ENCODE measurements around the gene ECI2. TPM values are rescaled to one million over a fixed set of nuclear protein-coding genes. Genes with fewer than 3 reads are reported as not detected.

The ECI2 gene, protein sequence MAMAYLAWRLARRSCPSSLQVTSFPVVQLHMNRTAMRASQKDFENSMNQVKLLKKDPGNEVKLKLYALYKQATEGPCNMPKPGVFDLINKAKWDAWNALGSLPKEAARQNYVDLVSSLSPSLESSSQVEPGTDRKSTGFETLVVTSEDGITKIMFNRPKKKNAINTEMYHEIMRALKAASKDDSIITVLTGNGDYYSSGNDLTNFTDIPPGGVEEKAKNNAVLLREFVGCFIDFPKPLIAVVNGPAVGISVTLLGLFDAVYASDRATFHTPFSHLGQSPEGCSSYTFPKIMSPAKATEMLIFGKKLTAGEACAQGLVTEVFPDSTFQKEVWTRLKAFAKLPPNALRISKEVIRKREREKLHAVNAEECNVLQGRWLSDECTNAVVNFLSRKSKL
- total RNA-seq (102 and 103 TPM in 2 replicates), polyA plus RNA-seq (114 TPM in 2 replicates)

DNA sequence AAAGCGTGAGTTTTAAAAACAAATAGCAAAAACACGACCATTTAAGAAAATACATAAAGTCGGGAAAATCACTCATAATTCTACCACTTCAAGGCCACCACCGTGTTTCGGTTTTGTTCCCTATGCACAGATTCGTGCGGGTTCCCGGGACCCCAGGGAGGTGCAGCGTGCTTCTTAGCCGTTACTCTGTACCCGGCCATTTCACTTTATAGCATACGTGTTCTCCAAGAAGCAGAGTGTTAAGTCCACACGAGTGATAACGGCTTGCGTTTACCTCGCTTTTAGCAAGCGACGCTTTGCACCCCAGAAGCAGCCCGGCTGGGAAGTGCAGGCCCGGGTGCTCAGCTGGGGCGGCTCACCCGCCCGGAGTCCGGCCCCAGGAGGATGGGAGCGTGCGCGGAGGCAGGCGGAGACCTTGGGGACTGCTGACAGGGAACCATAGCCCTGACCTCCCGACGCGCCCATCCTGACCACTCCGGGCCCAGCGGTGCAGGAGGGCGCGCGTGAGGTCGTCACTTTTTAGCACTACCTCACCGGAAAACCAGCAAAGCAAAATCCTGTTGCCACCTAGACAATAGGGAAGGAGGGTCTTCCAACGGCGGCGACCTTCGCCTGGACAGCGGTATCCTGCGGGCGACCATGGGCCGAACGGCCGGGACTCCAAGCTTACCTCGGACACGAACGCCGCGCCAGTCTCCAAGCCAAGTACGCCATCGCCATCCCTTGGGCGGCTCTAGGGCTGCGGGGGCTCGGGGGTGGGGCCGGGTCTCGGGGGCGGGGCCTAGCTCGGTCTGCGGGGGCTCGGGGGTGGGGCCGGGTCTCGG lies at the start of gene ECI2:
TSS of gene ECI2 (minus strand) at position 735 of the 824 bp plus-strand sequence. CDS start at position 720, 15 bp downstream.
- H3K27ac ChIP-seq, result peak within 1 kb of the TSS; percentile 93
- no peaks in the 10 kb centered on the region for H3K36me3 ChIP-seq (replicated peaks; ENCODE audit: insufficient read depth, low read depth)
- peak within 1 kb of the TSS; percentile 98 for H2AFZ ChIP-seq
- H3K4me3 ChIP-seq, result peak within 1 kb of the TSS; percentile 78
- no peaks in the 10 kb centered on the region for H3K27me3 ChIP-seq
- peak within 1 kb of the TSS; percentile 88 for H3K4me2 ChIP-seq
- peak; percentile 76 for DNase-seq (ENCODE audit: low spot score)
- WGBS (ENCODE audit: low lambda C conversion rate, missing lambda C conversion rate), result 2% methylated on average over 50 of the region's 66 CpGs
- peaks cover 41% of the 10 kb centered on the region for H3K79me2 ChIP-seq
- TF ChIP-seq EZH2 (IDR thresholded peaks at IDR 0.05; ENCODE audit: borderline replicate concordance) (no peak), EZH2phosphoT487 (IDR thresholded peaks at IDR 0.05; ENCODE audit: low read depth, severe bottlenecking, unreplicated experiment) (no peak)
- TF ChIP-seq, protein P1, sequence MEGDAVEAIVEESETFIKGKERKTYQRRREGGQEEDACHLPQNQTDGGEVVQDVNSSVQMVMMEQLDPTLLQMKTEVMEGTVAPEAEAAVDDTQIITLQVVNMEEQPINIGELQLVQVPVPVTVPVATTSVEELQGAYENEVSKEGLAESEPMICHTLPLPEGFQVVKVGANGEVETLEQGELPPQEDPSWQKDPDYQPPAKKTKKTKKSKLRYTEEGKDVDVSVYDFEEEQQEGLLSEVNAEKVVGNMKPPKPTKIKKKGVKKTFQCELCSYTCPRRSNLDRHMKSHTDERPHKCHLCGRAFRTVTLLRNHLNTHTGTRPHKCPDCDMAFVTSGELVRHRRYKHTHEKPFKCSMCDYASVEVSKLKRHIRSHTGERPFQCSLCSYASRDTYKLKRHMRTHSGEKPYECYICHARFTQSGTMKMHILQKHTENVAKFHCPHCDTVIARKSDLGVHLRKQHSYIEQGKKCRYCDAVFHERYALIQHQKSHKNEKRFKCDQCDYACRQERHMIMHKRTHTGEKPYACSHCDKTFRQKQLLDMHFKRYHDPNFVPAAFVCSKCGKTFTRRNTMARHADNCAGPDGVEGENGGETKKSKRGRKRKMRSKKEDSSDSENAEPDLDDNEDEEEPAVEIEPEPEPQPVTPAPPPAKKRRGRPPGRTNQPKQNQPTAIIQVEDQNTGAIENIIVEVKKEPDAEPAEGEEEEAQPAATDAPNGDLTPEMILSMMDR (IDR thresholded peaks at IDR 0.05; ENCODE audit: poor library complexity), result no peak
- H4K20me1 ChIP-seq (ENCODE audit: insufficient read depth, poor library complexity, severe bottlenecking), result no peaks in the 10 kb centered on the region
- H3K9me2 ChIP-seq (replicated peaks; ENCODE audit: insufficient read depth), result no peaks in the 10 kb centered on the region
- H3K9me3 ChIP-seq (ENCODE audit: low read depth), result no peaks in the 10 kb centered on the region
- H3K4me1 ChIP-seq (ENCODE audit: insufficient read depth), result peaks cover 13% of the 10 kb centered on the region

DNA sequence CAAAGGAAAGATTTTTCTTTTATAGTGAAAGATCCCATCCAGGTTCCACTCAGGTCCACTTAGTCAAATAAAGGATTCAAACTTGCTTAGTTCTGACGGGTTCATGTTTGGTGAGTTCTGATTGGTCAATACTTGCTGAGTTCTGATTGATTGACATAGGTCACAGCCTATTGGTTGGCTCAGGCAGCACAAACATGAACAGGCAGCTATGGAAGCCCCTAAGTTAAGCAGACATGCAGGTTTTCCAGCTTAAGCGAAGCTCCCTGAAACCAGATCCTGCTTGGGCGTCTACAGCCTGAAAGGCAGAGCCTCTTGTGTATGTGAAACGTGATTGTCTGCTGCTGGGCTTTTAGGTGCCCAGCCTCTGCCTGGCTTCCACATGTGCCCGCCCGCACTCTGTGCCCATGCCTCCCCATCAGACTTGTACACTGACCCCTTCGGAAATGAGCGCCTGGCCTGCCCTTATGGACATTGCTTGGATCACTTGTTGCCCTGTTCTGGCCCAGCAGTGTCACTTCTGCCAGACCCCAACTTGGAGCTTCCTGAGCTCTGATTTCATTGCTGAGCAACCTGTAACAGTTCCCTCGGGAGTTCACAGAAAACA lies 45.4 kb upstream of the ECI2 start:
- Histone ChIP-seq H3K79me2 (no peaks in the 10 kb centered on the region), H4K20me1 (ENCODE audit: insufficient read depth, poor library complexity, severe bottlenecking) (no peaks in the 10 kb centered on the region), H3K9me3 (ENCODE audit: low read depth) (peaks cover 3% of the 10 kb centered on the region), H3K36me3 (replicated peaks; ENCODE audit: insufficient read depth, low read depth) (no peaks in the 10 kb centered on the region), H3K4me3 (no peak overlapping the region), H3K27ac (no peak overlapping the region), H3K4me1 (ENCODE audit: insufficient read depth) (no peaks in the 10 kb centered on the region), H3K4me2 (no peak overlapping the region), H3K9me2 (replicated peaks; ENCODE audit: insufficient read depth) (no peaks in the 10 kb centered on the region), H2AFZ (no peak overlapping the region), H3K27me3 (no peaks in the 10 kb centered on the region)
- WGBS (ENCODE audit: low lambda C conversion rate, missing lambda C conversion rate), result 87% methylated on average over 9 of the region's 9 CpGs
- DNase-seq (ENCODE audit: low spot score), result no peak
- no peak for TF ChIP-seq EZH2phosphoT487 (IDR thresholded peaks at IDR 0.05; ENCODE audit: low read depth, severe bottlenecking, unreplicated experiment)
- no peak for TF ChIP-seq EZH2 (IDR thresholded peaks at IDR 0.05; ENCODE audit: borderline replicate concordance)
- TF ChIP-seq, protein P1 (IDR thresholded peaks at IDR 0.05; ENCODE audit: poor library complexity), result no peak

DNA sequence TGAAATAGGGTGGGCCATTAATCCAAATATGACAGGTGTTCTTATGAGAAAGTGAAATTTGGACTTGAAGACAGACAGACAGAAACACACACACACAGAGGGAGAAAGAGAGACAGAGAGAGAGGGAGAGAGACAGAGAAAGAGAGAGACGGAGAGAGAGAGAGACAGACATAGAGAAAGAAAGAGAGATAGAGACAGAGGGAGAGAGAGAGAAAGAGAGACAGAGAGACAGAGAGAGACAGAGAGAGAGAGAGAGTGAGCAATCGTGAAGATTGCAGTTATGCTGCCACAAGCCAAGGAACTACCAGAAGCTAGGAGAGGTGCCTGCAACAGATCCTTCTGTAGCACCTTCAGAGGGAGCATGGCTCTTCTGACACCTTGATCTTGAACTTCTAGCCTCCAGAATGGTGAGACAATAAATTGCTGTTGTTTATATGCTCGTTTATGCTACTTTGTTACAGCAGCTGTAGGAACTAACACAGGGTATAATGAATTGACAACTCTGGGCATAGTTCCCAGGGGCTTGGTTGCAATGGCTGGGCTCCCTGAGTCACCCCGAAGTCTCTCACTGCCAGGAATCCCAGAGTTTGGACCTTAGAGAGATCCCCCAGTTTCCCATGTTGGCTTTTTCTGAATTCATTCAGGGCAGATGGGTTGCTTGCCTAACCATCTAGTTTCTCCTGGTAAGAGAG lies 44.7 kb upstream of the ECI2 start:
- Histone ChIP-seq H4K20me1 (ENCODE audit: insufficient read depth, poor library complexity, severe bottlenecking) (no peaks in the 10 kb centered on the region), H3K36me3 (replicated peaks; ENCODE audit: insufficient read depth, low read depth) (no peaks in the 10 kb centered on the region), H3K79me2 (no peaks in the 10 kb centered on the region), H3K4me1 (ENCODE audit: insufficient read depth) (no peaks in the 10 kb centered on the region), H2AFZ (no peak overlapping the region), H3K4me3 (no peak overlapping the region), H3K9me3 (ENCODE audit: low read depth) (peaks cover 3% of the 10 kb centered on the region), H3K27ac (no peak overlapping the region), H3K4me2 (no peak overlapping the region), H3K9me2 (replicated peaks; ENCODE audit: insufficient read depth) (no peaks in the 10 kb centered on the region), H3K27me3 (no peaks in the 10 kb centered on the region)
- TF ChIP-seq, protein P1 (IDR thresholded peaks at IDR 0.05; ENCODE audit: poor library complexity), result no peak
- no peak for TF ChIP-seq EZH2phosphoT487 (IDR thresholded peaks at IDR 0.05; ENCODE audit: low read depth, severe bottlenecking, unreplicated experiment)
- no peak for TF ChIP-seq EZH2 (IDR thresholded peaks at IDR 0.05; ENCODE audit: borderline replicate concordance)
- 88% methylated on average over 4 of the region's 4 CpGs for WGBS (ENCODE audit: low lambda C conversion rate, missing lambda C conversion rate)
- no peak for DNase-seq (ENCODE audit: low spot score)

All from hepatocyte (in vitro differentiated cells).